ENCODE data around the gene VPS37D. TPM values are rescaled to one million over a fixed set of nuclear protein-coding genes. Genes with fewer than 3 reads are reported as not detected.
"Not testable (repeated sequence)": the region's sequence is repeated elsewhere in the genome, so short reads cannot be mapped to it uniquely, and the experiment has no call there.

VPS37D gene
- total RNA-seq, 1 experiment from 2014 or later, result 6.9 TPM

DNA sequence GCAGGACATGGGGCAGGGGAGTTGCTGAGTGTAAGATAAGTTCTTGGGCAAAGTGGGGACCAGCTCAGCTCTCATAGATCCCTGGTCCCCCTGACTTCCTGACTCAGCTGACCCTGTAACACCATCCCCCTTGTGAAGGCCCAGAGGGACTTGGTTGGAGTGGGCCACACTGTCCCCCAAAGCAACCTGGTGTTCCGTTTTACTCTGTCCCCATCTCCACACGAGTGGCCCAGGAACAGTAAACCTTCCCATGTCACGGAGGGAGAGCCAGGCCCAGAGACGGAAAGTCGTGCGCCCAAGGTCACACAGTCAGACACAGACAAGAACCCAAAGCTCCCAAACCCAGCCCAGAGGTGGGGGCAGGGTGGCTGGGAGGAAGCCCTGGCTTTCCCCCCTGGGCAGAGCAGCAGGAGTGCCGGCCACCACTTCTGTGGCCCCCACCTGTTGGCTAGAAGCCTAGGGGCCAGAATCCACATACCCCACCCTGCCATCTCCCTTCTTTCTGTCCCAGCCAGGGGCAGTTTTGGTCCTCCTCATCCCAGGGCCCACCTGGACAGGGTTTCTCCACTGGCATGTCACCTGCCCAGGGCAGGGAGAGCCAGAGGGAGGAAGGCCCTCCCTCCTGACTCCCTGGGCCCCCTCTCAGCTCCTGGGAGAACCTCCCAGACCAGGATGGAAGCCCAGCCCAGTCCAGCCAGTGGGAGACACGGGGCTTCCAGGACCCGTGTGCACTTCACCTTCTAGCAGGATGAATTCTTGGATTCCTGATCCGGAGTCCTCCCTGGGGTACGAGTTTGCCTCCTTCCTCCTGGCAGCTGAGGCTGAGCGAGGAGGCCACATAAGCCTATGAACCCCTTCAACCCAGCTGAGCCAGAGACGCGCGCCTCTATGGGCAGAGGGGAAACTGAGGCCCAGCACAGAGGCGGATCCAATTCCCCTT lies 20.6 kb upstream of the VPS37D start:
- DNase-seq (ENCODE audit: low read depth), result no peak

DNA sequence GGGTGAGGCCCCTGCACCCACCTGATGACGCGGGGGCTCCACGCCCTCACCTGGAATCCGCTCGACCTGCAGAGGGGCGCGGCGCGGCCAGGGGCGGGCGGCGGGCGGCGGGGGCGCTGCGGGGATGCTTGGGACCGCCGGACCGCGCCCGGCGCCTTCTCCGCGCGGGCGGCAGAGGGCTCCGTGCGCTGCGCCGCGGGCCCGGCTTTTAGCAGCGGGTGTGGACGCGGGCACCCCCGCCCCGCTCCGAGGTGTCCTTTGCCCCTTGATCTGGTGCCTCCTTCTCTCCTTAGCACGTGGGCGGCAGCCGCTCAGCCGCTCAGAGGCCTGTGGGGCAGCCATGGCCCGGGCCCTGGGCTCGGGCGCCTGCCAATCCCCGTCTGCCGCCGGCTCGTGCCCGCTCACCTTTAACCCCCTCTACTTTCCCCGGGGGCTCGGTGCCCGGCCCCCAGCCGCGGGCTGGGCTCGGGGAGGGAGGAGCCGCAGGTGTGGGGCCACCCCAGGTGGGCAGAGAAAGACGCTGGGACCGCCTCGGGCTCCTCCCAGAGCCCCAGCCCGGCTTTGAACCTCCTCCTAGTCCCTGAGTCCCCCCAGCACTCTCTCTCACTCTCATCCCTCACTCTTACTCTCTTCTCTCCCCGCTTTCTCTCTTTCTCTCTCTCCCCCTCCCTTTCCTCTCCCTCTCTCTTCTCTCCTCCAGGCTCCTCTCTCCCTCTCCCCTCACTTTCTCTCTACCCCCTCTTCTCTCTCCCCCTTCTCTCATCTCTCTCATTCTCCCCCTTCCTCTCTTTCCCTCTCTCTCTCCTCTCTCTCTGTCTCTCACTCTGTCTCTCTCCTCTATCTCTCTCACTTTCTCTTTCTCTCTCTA lies 19.7 kb upstream of the VPS37D start:
- no peak for DNase-seq (ENCODE audit: low read depth)

DNA sequence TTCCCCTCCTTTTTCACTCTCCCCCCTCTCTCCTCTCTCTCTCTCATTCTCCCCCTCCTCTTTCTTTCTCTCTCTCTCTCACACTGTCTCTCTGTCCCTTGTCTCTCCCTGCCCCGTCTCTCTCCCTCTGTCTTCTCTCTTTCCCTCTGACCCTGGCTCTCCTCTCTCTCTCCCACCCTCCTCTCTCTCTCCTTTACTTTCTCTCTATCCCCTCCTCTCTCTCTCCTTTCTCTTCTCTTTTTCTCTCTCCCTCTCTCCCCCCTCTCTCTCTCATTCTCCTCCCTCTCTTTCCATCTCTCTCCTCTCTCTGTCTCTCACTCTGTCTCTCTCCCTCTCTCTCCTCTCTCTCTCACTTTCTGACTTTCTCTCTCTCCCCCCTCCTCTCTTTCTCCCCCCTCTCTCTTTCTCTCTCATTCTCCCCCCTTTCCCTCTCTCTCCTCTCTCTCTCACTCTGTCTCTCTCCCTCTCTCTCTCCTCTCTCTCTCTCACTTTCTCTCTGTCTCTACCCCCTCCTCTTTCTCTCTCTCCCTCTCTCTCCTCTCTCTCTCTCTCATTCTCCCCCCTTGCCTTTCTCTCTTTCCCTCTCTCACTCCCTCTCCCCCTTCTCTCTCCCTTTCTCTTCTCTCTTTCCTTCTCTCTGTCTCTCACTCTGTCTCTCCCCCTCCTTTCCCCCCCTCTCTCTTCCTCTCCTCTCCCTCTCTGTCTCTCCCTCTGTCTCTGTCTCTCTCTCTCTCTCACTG lies 18.9 kb upstream of the VPS37D start:
- no peak for DNase-seq (ENCODE audit: low read depth)

DNA sequence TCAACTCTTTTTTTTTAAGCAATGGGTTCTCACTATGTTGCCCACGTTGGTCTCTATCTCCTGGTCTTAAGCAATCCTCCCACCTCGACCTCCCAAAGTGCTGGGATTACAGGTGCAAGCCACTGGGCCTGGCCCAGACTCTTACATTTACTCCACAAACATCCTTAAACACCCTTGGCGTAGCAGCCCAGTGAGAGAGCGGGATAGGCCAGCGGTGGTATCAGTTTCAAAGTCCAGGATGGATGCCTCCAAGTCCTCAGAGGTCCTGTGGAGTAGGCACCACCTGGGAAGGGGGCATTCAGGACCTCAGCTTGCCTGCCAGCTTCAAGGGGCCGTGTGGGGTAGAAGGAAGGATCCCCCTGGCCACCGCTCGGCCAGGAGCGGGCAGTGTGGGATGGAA lies 18.1 kb upstream of the VPS37D start:
- DNase-seq (ENCODE audit: low read depth), result no peak

DNA sequence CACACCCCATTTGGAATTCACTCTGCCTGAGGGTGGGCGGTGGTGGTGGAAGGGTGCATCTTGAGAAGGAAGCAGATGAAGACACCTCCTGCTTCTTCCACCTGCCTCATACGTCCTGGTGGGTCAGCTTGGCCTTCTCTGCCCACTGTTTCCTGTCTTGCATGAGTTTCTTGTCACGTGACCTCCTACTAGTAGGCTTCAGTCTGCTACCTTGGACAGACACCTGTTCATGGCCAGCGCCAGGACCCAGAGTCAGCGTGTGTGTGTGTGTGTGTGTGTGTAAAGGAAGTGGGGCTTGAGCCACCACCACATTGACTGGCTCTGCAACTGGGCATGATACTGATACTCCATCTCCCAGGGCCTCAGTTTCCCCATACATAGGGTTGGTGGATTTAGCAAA lies 17.1 kb upstream of the VPS37D start:
- DNase-seq (ENCODE audit: low read depth), result no peak

DNA sequence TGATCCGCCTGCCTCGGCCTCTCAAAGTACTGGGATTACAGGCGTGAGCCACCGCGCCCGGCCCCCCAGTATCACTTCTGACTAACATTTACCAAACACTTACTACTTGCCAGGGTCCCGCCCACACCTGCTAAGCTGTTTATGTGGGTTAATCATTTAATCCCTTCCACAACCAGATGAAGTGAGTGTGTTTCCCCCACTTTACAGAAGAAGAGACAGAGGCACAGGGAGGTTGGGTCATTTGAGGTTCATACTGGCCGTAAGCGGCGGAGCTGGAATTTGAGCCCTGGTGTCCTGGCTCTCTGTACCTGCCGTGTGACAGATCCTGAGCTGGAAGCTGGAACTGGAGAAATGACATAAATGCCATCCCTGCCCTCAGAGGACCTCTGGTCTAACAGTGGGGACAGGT lies 15.1 kb upstream of the VPS37D start:
- DNase-seq (ENCODE audit: low read depth), result no peak

DNA sequence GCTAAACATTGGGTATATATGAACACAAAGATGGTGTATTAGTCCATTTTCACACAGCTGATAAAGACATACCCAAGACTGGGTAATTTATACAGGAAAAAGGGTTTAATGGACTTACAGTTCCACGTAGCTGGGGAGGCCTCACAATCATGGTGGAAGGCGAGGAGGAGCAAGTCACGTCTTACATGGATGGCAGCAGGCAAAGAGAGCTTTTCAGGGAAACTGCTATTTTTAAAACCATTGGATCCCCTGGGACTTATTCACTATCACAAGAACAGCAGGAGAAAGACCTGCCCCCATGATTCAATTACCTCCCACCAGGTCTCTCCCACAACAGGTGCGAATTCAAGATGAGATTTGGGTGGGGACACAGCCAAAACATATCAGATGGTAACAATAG lies 12.3 kb upstream of the VPS37D start:
- DNase-seq (ENCODE audit: low read depth), result not testable (repeated sequence)

DNA sequence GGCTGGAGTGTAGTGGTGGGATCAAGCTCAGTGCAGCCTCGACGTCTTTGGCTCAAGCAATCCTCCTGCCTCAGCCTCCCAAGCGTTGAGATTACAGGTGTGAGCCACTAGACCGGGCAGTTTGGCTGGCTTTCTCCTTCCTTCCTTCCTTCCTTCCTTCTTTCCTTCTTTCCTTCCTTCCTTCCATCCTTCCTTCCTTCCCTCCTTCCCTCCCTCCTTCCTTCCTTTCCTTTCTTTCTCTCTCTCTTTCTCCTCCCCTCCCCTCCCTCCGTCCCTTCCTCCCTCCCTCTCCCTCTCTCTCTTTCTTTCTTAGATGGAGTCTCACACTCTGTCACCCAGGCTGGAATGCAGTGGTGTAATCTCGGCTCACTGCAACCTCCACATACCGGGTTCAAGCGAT lies 7.6 kb upstream of the VPS37D start:
- DNase-seq (ENCODE audit: low read depth), result no peak

DNA sequence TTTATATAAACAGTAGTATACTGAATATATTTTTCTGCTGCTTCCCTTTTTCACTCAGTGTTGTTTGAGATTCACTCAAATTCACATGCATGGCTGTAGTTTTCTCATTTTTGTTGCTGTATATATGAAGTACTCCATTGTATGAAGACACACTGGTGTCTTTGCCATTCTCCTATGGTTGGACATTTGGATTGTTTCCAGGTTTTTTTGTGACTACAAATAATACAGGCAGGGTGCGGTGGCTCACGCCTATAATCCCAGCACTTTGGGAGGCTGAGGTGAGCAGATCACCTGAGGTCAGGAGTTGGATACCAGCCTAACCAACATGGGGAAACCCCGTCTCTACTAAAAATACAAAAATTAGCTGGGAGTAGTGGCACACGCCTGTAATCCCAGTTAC lies 7.0 kb upstream of the VPS37D start:
- DNase-seq (ENCODE audit: low read depth), result not testable (repeated sequence)

DNA sequence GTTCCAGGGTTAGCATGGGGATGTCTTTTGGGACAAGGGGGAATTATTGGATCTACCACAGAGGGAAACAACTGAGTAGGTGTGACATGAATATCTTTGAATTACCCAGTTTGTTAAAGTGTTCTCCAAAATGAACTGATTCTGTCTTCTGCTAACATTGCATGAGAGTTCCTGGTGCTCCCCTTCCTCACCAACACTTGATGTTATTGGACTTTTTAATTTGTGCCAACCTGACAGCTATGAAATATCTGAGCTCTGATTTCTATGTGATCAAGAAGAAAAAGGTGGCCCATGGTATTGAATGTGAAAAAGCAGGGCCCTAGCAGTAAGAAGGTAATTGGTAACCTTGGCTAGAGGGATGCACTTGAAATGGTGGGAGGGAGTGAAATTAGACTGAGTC lies 4.6 kb upstream of the VPS37D start:
- DNase-seq (ENCODE audit: low read depth), result no peak

DNA sequence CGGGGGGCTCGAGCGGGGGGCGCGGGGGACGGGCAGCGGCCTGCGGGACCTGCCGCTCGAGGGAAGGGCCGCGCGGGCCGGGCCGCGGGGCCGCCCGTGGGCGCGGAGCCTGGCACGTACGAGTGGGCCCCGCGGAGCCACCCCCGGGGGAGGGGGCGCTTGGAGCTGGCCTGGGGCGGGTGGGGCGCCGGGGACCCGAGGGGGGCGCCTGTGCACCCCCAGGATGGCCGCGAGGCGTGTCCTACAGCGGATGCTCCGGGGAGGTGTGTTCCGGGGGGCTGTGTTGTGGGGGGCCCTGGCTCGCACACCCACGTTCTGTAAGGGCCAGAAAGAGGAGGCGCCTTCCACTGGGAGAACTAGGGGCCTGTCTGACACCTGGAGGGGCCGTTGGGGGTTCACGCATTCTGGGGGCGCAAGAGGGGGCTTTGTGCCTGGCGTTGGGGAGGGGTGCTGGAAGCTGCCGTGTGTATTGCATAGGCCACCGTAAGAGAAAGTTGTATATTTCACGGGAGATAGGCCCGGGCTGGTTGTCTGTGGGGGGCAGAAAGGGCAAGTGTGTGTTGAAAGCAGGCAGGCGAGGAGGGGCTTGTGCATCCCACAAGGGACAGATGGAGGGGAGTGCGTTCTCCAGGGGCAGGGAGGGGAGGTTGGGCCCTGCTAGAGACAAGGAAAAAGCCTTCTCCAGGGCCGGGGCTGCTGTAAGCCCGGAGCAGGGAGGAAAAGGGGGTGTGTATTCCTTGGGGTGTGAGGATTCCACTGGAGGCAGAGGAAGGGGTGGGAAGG lies 663 bp downstream of the VPS37D start:
- peak; percentile 17 for DNase-seq (ENCODE audit: low read depth)

DNA sequence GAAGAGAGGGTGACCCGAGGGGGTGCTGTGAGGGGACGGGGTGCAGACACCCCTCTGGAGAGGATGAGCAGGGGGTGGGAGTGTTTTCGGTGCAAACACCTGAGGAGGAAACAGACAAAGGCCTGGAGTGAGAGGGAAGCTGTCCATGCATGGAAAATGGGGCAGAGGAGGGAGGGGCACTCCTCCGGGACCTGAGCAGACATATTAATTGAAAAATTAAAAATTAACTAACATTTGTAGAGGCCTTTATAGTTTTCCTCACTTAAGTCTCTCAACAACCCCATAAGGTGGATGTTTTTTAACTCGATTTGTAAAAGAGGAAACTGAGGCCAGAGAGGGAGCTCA lies 1.2 kb downstream of the VPS37D start:
- no peak for DNase-seq (ENCODE audit: low read depth)

DNA sequence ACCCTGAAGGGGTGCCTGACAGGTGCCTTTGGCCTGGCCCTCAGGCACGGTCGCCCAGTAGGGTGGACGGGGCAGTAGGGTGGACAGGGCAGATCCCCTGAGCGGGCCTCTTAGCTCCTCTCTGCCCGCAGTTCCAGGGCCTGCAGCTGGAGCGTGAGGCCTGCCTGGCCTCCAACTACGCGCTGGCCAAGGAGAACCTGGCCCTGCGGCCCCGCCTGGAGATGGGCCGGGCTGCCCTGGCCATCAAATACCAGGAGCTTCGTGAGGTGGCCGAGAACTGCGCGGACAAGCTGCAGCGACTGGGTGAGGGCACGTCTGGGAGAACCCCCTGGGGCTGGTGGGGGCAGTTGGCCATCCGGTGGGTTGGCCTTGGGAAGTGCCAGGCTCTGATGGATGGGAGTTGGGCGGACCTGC lies 1.7 kb downstream of the VPS37D start:
- DNase-seq (ENCODE audit: low read depth), result no peak

DNA sequence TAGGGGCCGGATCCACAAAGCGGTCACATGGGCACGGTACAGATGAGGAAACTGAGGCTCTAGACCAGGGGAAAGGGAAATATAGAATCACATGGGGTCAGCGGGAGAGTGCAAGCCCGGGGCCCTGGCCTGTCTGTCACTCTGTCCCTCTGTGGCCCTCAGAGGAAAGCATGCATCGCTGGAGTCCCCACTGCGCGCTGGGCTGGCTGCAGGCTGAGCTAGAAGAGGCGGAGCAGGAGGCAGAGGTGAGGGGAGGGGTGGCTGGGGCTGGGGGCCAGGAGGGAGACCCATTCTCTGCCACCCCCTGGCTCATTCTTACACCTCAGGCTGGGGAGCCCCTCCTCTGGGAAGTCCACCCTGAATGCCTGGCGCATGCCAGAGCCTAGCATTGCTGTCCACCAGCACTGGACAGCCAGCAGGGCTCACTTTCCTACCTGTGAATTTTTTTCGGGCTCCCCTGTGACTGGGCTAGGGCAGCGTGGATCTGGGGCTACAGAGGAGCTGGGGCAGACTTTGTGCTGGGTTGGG lies 2.3 kb downstream of the VPS37D start:
- DNase-seq (ENCODE audit: low read depth), result no peak

DNA sequence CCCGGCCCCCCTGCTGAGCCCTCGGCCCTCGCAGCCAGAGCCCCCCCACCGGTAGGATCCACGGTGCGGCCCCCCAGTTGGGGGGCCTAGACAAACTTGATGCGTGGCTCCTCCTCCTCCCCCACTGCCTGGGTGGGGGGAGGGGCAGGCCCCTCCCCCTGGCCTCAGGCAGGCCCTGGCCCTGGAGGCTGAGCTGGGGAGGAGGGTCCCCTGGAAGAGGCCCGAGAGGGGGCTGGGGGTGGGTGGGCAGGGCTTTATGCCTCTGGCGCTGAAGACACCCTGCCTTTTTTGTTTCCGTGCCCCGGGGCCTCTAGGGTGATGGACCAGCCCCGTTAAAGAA lies 3.7 kb downstream of the VPS37D start:
- no peak for DNase-seq (ENCODE audit: low read depth)

DNA sequence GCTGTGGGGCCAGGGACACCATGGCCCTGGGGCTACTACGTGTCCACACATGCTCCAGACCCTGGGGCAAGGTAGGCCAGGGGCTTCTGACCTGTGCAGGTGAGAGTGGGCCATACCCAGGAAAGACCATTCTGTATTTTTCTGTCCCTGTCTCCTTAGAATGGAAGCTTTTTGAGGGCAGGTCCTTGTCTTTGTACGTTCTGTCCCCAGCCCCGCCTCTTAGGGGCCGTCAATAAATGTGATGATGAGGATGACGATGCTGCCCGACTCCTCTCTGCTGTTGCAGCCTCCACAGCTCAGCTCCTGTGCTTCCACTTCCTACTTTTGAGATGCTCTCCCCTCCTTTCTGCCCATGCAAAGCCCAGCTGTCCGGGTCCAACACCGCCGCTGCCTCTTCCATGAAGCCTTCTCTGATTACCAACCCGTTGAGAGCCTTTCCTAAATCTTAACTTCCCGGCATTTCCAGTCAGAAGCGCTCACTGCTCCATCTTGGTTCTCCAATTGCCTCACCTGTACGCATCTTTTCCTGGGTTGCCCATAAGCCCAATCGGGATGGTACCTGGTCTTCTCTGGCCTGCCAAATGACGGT lies 4.3 kb downstream of the VPS37D start:
- no peak for DNase-seq (ENCODE audit: low read depth)

DNA sequence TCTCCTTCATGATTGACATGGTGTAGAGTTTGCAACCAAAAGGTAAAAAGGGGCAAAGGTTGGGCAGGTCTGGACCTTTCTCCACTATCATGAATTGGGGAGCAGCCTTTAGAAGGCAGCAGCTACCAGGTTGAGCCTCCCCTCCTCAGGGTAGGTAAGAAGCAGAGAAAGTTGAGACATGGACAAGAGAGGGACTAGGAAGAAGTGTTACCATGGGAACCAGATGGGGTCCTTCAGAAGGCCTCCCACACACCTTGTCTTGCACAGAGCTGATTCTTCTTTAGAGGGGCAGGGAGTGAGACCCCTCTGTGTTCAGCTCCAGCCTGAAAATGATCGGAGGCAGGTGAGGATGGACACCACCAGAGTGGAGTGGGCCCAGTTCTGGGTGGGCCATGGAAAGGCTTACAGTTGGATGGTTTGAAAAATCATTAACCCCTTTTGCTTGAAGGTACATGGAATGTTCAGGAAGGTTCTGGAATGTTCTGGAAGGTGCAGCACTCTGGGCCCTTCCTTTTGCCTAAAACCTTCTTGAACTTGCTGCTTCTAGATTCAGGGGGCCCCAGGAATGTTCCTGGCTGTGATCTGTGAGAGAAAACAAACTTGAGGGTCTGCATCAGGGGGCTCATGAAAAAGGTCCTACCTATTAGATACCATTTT lies 7.0 kb downstream of the VPS37D start:
- no peak for DNase-seq (ENCODE audit: low read depth)

DNA sequence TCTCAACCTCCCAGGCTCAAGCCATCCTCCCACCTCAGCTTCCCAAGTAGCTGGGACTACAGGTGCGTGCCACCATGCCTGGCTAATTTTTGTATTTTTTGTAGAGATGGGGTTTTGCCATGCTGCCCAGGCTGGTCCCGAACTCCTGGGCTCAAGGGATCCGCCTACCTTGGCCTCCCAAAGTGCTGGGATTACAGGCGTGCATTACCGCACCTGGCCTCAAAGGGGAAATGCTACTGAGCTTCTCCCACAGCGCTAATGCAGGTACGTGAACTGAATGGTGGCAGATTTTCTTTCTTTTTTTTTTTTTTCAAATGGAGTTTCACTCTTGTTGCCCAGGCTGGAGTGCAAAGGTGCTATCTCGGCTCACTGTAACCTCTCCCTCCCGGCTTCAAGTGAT lies 8.4 kb downstream of the VPS37D start:
- not testable (repeated sequence) for DNase-seq (ENCODE audit: low read depth)

DNA sequence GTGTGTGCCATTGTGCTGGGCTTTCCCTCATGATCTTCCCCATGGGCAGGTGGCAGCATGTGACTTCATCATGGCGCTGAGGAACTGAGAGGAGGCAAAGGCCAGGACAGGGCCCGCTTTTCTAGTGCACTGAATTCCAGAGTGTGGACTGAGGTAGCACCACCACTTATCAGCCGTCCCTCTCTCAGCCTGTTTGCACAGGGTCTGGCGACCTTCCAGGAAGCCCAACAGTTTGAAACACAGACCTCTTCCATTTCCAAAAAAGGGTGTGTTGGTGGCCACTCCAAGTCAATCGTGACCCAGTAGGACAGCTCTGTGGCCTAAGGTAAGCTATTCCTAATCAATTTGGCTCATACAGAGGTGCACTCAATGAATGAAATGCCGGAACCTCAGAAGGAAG lies 11.2 kb downstream of the VPS37D start:
- DNase-seq (ENCODE audit: low read depth), result no peak

DNA sequence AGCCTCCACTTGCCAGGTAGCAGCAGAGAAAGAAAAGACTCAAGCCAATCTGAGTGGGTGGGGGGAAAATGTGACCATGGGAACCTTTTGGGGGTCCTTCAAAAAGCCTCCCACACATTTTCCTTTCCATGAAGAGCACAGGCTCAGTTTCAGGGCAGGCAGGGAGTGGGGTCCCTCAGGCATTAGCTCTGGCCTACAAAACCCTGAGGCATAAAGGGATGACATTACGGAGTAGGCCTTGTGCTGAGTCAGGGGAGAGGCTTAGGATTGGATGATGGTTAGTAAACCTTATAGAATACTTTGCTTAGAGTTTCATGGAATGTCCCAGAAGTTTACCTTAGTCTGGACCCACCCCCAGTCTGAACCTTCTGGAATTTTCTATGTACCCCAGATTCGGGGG lies 12.1 kb downstream of the VPS37D start:
- no peak for DNase-seq (ENCODE audit: low read depth)

All from LHCN-M2 (cell line).